ENCODE data around the gene BRAT1. TPM values are rescaled to one million over a fixed set of nuclear protein-coding genes. Genes with fewer than 3 reads are reported as not detected.
A peak's percentile ranks its signal among the peaks of the same experiment; 100 is the strongest.

The BRAT1 gene
- total RNA-seq, 1 donor from 2014 or later: 24.1 TPM

DNA sequence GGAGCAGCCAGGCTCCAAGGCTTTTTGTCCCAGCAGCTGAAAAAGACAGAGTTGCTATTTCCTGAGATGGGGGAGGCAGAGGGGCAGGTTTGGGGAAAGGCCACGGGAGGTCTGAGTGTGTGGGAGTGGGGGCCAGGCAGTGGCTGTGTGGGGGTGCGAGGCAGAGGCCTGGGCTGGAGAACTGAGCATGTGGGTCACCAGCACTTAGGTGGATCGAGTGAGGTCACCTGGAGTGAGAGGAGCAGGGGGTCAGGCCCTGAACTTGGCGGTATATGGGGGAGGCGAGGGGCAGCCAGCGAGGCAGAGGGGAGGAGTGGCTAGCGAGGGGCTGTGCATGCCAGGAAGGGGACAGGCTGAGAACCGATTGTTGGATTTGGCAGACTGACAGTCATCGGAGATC is 31.8 kb upstream of the BRAT1 start:
- DNase-seq: no peak

DNA sequence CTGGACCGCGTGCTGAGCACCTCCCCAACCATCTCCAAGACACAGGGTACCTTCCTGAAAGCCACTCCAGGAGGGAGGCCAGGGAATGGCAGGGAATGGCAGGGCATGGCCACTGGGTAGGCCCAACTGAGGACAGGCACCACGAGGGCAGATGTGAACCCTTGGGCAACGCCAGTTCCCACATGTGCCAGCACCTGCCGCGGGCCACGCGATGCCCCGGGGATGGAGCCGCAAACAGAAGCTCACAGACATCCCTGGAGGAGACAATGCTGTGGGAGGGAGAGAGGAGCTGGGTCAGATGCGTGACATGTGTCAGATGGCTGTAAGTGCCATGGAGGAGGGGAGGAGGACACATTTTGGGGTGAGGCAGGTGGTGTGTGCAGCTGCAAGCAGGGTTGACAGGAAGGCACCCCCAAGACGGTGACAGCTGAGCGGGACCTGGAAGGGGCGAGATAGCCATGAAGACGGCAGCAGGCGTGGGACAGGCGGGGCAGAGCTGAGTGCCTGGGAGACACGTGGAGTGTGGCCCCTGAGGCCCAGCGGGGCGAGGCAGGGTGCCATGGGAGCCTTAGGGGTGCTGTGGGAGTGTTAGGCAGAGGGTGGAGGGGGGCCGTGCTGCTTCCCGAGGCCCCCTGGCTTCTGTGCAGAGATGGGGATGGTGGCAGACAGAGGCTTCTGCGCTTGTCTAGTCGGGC is 31.1 kb upstream of the BRAT1 start:
- Histone ChIP-seq H3K9me3 (no peaks in the 10 kb centered on the region), H3K4me1 (no peaks in the 10 kb centered on the region), H3K27me3 (no peaks in the 10 kb centered on the region), H3K36me3 (peaks cover 24% of the 10 kb centered on the region), H3K4me3 (no peak overlapping the region), H3K27ac (no peak overlapping the region)
- DNase-seq (no peak), ATAC-seq (no peak)
- TF ChIP-seq, protein P1, sequence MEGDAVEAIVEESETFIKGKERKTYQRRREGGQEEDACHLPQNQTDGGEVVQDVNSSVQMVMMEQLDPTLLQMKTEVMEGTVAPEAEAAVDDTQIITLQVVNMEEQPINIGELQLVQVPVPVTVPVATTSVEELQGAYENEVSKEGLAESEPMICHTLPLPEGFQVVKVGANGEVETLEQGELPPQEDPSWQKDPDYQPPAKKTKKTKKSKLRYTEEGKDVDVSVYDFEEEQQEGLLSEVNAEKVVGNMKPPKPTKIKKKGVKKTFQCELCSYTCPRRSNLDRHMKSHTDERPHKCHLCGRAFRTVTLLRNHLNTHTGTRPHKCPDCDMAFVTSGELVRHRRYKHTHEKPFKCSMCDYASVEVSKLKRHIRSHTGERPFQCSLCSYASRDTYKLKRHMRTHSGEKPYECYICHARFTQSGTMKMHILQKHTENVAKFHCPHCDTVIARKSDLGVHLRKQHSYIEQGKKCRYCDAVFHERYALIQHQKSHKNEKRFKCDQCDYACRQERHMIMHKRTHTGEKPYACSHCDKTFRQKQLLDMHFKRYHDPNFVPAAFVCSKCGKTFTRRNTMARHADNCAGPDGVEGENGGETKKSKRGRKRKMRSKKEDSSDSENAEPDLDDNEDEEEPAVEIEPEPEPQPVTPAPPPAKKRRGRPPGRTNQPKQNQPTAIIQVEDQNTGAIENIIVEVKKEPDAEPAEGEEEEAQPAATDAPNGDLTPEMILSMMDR (IDR thresholded peaks at IDR 0.05): no peak
- intact Hi-C loops (cut with DNase I): no loop called here

More for the DNA sequence above, 31.8 kb upstream of the BRAT1 start:
- TF ChIP-seq, protein P1 (IDR thresholded peaks at IDR 0.05): no peak
- Histone ChIP-seq H3K27me3 (no peaks in the 10 kb centered on the region), H3K4me3 (no peak overlapping the region), H3K9me3 (no peaks in the 10 kb centered on the region), H3K4me1 (no peaks in the 10 kb centered on the region), H3K27ac (no peak overlapping the region), H3K36me3 (peaks cover 27% of the 10 kb centered on the region)
- ATAC-seq: no peak
- intact Hi-C loops (cut with DNase I): no loop called here

DNA sequence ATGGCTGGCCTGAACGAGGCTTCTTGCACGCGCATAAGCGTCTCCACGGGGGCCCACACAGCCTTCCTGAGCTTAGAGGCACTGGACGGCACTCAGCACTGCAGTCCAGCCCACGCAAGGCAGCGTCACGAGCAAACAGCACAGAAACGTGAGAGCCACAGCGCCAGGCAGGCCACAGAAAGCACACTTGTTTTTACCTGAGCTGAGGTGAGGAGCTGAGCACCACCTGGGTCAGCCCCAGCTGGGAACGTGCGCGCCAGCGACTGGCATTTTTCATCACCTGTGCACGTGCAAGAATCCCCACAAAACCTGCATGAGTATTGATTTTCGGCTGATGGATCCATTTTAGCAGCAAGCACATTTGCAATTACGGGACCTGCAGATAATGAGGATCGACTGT is 30.1 kb upstream of the BRAT1 start:
- no peak for DNase-seq
- no peak overlapping the region for H3K4me3 ChIP-seq
- no peaks in the 10 kb centered on the region for H3K27me3 ChIP-seq
- TF ChIP-seq, protein P1 (IDR thresholded peaks at IDR 0.05): no peak
- intact Hi-C loops (cut with DNase I): no loop called here
- no peaks in the 10 kb centered on the region for H3K9me3 ChIP-seq
- ATAC-seq: no peak
- peaks cover 17% of the 10 kb centered on the region for H3K36me3 ChIP-seq
- no peak overlapping the region for H3K27ac ChIP-seq
- H3K4me1 ChIP-seq: no peaks in the 10 kb centered on the region

DNA sequence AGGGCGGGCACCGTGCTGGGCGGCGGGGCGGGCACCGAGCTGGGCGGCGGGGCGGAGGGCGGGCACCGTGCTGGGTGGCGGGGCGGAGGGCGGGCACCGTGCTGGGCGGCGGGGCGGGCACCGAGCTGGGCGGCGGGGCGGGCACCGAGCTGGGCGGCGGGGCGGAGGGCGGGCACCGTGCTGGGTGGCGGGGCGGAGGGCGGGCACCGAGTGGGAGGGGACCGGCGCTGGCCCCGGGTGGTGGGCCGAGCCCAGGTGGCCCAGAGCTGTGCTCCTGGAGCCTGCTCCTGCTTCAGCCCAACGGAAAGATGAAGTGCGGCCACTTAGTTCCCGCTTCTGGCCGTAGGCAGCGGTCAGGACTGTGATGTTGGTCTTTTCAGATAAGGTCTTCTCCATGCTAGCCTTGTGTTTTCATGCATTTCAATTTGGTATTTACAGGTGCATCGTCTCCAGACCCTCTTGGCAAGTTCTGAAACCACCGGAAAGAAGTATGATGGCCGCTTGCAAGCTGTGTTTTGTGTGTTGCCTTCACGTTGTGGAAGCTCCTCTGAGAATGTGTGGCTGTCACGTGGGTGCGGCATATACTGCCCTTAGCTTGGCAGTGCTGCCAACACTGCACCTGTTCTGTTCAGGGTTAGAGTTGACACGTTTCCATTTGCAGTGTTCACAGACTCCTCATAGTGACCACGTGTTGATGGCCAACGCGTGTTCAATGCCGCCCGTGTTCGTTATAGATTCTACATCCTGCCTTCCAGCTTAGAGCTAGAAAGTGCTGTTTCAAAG is 28.7 kb upstream of the BRAT1 start:
- H3K27me3 ChIP-seq: no peaks in the 10 kb centered on the region
- intact Hi-C loops (cut with DNase I): no loop called here
- no peak for DNase-seq
- TF ChIP-seq, protein P1 (IDR thresholded peaks at IDR 0.05): no peak
- H3K27ac ChIP-seq: no peak overlapping the region
- H3K4me3 ChIP-seq: no peak overlapping the region
- ATAC-seq: no peak
- no peaks in the 10 kb centered on the region for H3K4me1 ChIP-seq
- H3K9me3 ChIP-seq: no peaks in the 10 kb centered on the region
- H3K36me3 ChIP-seq: peaks cover 21% of the 10 kb centered on the region

DNA sequence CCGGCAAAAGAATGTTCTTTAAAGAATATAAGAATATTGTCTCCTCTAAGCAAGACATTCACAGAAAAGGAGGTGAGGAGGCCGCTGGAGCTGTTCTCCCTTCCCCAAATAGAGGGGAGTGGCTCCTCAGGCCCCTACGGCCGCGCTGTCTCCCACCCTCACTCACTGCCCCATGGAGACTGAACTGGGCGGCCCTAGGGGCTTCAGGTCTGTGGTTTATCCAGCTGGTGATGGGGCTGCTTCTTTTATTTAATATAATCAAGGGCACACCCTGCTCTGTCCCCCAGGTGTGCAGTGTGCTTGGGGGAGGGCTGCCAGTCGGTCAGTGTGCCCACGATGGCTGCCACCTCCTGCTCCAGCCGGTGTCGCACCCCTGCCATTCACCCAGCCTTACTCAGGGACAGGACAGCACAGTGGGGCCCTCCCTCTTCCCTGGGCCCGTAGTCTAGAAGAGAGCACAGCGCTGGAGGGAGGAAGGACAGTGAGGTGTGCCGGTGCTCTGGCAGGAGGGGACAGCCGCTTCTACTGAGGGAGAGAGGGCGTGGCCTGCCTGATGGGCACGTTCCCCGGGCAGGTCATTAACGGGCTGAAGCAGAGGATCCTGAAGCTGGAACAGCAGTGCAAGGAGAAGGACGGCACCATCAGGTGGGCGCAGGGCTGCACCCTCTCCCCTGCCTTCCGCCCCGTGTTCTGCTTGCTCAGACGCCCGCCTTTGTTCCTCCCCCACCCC is 26.8 kb upstream of the BRAT1 start:
- Histone ChIP-seq H3K4me1 (no peaks in the 10 kb centered on the region), H3K36me3 (peaks cover 24% of the 10 kb centered on the region), H3K4me3 (no peak overlapping the region), H3K27me3 (no peaks in the 10 kb centered on the region), H3K9me3 (no peaks in the 10 kb centered on the region), H3K27ac (no peak overlapping the region)
- intact Hi-C loops (cut with DNase I): no loop called here
- DNase-seq: no peak
- TF ChIP-seq, protein P1 (IDR thresholded peaks at IDR 0.05): no peak
- ATAC-seq: peak; percentile 36

All from upper lobe of right lung (tissue), 1 donor.